ENCODE results near the gene FOXP4.

Gene FOXP4

DNA sequence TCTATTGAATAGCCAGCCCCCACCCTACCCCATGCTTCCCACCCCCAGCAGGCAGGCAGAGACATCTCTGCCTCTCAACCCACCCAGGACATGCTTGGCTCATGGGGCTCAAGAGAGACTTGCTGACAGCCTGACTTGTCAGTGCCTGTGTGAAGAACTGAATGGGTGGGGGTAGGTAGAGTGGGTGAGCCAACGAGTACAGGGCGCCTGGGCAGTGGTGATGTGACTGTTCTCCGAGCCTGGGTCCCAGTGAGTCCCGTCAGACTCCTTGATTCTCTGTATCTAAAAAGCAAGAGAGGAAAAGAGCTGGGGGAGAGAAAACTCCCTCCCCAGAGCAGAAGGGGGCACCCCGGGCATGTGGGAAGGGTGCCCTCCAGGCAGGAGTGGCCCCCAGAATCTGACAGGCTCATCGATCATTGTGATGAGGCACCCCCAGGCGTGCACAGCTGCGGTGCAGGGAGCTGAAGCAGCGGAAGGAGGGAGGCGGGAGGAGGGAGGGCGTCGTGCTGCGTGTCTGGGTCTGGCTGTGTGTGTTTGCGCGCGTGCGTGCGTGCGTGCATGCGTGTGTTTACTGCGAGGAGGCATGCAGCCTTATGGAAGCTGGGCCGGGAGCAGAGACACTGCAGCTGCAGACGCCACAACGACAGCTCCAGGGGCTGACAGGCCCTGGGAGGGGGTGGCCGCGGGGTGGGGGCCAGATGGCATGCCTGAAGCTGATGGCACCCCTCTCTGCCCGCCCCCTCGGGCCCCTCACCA is 40.2 kb downstream of the FOXP4 start:
- DNase-seq = no peak

DNA sequence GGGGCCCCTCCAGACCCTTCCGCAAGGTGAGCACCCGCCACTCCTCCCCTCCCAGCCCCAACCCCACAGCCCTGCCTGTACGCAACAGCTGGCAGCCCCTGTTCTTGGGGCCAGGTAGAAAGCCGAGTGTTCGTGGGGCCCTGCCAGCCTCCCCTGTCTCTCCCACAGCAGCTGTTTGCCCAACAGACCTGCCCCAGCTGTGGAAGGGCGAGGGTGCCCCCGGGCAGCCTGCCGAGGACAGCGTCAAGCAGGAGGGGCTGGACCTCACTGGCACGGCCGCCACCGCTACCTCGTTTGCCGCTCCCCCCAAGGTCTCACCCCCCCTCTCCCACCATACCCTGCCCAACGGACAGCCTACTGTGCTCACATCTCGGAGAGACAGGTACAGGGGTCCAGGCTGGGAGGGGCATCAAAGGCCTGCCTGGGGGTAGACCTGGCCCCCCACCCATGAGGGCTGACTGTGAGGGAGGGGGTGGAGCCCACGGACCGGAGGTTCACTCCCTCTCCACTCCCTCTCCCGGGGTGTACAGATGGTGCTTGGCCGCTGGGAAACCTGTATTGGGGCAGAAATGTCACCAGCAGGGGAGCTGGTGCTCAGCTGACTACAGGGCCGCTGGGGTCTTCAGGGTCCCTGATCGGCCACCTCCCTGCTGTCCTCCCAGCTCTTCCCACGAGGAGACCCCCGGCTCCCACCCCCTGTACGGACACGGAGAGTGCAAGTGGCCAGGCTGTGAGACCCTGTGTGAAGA is 41.1 kb downstream of the FOXP4 start:
- DNase-seq = no peak

DNA sequence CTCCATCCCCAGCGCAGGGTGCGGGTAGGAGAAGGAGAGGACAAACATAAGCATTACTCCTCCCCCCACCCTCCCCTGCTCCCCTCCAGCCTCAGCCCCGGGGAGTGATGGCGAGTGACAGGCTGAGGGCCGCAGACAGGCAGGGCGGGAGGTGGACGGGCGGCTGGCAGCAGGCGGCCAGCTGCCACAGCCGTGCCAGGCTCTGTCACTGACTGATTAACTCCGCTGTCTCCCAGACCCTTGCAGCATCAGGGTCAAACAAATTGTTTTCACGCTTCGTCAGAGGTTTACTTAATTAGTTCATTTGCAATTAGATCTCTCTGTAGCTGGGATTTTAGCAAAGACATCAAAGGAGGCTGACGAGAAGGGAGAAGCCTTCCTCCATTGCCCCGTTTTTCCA is 41.9 kb downstream of the FOXP4 start:
- no peak for DNase-seq

DNA sequence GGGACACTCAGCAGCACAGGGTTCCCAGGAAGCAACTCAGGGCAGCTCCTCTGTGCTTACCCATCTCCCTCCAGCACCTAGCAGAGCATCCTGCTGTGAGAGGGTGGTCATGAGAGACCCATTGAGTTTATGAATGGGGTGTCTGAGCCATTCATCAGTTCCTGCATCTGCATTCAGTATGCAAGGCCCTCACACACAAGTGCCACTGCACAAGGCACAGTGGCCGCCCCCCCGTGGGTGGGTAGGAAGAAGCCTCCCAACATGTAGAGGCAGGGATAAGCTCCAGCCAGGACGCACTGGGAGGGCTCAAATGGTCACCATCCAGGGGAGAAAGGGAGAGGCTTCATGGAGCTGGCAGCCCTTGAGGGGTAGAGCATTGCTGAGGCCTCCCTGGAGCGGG is 43.0 kb downstream of the FOXP4 start:
- no peak for DNase-seq

DNA sequence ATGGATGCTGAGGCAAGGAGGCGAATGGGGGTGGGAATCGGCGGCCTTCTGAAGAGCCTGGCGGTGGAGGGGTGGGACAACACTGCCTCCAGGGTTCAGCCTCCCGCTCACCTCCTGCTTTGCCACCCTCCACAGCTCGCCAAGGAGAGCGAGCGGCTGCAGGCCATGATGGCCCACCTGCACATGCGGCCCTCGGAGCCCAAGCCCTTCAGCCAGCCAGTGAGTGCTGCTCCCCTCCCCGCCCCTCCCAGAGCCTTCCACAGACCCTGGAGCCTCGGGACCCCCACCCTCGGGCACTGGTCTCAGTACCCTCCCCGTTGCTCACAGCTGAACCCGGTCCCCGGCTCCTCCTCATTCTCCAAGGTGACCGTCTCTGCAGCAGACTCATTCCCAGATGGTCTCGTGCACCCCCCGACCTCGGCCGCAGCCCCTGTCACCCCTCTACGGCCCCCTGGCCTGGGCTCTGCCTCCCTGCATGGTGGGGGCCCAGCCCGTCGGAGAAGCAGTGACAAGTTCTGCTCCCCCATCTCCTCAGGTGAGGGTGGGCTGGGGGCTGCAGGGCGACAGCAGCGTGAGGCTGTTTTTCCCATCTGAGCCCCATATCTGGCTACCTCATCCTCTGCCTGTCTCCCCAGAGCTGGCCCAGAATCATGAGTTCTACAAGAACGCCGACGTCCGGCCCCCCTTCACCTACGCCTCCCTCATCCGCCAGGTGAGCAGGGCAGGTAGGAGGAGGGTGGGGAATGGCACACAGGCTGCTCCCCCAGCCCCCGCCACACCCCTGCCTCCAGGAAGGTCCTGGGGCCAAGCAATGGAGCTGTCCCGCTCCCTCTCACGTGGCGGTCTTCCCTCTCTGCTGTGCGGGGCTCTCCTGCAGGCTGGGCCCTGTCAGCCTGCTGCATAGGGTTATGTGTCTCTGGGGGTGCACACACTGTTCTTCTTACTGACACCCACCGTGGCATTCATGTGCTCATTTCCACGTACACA is 43.7 kb downstream of the FOXP4 start:
- no peak for DNase-seq

DNA sequence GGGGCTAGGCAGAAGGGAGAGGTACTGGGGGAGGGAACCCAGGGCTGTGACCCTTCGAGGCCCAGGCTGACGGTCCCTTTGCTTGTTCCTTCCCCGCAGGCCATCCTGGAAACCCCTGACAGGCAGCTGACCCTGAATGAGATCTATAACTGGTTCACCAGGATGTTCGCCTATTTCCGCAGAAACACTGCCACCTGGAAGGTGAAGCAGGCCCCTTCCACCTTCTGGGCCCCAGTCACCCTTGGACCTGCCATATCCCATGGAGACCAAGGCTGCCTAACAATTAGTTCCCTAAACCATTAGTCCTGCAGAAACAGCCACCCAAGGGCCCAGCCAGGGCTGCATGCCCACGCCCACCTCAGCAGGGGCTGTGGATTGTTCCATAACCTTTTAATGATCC is 44.9 kb downstream of the FOXP4 start:
- DNase-seq = no peak

DNA sequence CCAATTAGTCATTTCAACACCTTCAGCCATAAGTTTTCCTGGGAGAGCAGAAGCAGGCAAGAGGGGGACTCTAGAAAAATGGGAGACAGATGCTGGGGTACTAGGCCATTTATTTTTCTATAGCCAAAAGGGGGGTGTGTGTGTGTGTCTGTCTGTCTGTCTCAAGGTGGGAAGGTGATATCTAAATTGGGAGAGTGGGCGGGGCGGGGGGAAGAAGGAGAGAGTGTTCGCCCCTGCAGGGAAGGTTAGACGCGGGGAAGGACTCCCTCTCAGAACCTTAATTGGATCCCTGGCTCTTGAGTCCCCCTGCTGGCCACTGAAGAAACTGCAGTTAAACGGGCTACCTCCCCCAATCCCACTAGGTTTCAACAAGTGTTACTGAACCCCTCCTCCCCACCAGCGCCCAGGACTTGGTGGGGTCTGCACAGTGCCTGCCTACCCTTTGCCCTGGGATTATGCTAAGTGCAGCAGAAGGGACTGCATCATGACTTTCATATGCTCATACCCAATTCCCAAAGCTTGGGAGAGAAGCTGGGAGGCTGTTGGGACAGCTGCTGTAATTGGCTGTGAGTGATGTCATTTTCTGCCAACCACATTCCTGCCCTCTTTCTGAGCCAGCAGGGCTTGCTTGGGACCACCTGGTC is 45.8 kb downstream of the FOXP4 start:
- DNase-seq = peak; percentile 62

DNA sequence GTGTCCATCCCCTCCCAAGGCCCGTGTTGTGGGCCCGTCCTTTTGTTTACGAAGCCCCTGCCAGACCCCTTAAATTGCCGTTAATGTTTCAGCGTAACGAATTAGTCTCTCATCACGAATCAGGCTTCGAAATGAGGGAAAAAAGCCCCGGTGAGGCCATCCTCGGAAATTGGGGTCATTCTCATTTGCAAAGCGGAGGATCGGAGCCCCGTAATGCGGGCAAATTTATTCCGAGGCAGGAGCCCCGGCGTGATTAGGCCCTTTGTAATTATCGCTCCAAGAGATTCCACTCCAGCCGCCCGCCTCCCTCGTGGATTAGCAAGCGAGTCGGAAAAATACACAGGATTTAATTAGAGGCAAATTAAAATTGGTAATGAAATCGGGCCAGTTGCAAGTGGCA is 47.2 kb downstream of the FOXP4 start:
- no peak for DNase-seq

DNA sequence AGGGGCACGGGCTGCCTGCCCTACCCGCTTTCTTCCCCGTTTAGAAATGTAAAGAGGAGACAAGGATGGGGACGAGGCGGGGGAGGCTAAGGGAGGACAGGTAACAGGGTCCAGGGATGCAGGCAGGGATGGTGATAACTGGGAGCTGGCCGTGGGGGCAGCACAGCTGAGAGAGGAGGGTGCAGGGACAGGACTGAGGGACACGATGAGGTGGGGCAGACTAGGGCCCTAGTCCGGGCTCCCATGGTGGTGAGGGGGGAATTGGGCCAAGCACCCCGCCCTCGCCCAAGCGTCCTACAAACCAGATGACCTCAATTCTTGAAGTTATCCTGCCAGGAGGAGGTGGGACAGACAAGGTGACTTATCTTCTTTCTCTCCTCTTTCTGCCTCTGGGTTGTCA is 47.7 kb downstream of the FOXP4 start:
- DNase-seq = no peak

DNA sequence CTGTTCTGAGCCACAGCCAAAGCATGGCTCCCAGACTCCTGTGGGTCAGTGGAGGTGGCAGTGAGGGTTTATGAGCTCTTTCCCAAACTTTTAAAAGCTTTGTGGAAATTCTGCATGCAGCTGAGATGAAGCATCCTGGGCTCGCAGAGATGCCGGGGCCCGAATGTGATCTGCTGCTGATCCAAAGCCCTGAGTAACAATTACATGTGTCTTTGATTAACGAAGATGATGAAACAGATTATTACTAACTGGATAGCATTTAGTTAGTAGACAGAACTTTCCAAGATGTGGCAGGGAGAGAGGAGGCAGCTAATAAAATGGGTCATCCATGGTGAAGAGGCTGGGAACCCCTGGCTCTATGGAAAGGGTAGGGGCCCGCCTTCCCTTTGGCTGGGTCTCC is 48.1 kb downstream of the FOXP4 start:
- DNase-seq = no peak

DNA sequence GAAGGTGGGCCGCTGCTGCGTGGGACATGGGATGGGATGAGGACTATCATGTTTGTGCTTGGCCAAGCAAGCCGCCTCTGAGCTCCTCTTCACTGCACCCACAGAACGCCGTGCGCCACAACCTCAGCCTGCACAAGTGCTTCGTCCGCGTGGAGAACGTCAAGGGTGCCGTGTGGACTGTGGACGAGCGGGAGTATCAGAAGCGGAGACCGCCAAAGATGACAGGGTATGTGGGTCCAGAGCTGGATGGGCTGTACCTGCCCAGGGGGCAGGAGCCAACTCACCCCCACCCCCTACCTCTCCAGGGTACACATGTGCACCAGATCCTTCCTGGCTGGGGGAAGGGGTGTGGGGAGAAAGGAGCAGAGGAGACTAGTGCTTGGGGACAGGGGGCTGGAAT is 48.6 kb downstream of the FOXP4 start:
- DNase-seq = no peak

DNA sequence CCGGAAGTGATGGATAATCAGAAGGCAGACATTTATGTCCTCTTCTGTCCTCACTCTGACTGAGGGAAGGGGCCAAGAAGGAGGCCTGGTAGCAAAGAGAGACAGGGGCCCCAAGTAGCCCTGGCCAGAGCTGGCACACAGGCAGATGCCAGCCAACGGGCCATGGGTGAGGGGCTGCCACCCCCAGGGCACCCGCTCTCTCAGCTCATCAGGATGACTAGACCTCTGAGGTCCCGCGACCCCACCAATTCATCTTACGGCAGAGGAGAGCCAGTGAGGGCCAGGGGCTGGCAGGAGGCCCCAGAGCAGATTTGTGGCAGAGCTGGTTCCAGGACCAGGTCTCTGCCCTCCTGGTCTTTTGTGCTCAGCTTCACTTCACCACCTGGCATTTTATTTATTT is 49.0 kb downstream of the FOXP4 start:
- no peak for DNase-seq

DNA sequence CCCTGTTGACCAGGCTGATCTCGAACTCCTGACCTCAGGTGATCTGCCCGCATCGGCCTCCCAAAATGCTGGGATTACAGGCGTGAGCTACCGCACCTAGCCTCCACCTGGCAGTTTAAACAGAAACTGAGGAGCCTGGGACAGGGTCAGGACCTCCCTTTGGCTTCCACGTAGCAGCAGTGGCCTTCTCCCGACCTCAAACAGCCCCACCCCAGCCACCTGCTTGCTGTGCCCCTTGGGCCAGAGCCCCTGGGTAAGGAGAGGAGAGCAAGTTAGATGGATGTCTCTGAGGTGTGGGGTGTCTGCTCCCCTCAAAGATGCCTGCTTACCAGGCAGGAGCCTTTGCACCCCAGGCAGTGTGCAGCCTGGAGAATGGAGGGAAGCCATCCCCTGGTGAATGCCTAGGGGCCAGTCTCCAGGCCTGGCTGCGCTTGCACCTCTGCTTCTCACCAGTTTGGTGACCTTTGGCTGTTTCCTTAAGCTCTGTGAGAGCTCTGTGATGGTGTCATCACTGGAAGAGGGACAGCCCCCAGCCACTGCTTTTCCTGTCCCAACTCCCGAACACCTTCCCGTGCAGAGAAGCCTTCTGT is 50.0 kb downstream of the FOXP4 start:
- DNase-seq = no peak

DNA sequence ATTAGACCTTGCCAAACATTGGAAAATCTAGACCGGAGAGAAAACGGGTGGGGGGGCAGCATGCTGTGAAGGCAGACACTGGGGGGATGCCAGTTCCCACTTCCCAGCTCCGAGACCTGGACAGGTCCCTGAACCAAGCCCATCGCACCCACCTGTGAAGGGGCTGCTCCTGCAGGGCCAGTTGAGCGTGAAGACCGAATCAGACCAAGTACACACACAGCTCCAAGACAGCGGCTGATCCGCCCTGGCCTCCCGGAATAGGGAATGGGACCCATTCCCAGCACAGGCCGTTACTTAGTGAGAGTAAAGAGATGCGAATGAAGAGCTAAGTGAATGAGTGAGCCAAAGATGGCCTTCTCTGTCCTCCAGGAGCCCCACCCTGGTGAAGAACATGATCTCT is 50.6 kb downstream of the FOXP4 start:
- DNase-seq = no peak

DNA sequence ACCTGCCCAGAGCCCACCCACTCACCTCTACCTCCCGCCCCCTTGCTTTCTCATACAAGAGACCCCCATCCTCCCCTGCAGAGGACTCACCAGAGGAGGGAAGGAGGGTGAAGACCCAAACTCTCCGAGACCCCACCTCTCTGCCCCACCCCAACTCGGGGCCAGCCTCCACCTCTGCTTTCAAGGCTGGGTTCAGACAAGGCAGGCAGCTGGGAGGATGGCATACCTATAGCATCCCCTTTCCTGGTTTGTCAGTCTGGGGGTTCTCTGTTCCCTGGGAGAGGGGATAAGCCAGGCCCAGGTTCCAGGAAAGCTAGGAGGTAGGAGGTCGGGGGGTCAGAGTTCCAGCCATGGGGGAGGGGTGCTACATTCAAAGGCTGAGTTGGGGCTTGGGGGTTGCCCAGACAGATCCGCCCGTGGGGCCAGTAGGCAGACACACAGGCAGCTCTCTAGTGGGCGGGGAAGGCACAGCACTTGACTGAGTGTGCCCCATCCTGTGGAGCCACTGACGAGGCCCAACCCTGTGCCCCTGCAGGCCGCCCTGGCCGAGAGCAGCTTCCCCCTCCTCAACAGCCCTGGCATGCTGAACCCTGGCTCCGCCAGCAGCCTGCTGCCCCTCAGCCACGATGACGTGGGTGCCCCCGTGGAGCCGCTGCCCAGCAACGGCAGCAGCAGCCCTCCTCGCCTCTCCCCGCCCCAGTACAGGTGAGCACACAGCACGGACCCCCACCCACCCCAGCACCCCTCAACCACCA is 51.2 kb downstream of the FOXP4 start:
- DNase-seq = no peak

DNA sequence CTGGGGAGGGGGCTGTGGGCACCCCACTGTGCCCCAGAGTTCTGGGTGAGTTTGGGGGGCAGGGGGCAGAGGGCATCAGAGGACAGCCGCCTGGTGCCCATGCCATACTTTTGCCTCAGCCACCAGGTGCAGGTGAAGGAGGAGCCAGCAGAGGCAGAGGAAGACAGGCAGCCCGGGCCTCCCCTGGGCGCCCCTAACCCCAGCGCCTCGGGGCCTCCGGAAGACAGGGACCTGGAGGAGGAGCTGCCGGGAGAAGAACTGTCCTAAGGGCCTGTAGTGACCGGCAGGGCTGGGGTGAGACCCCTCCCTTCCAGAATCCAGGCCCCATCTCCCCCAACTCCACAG is 52.5 kb downstream of the FOXP4 start:
- no peak for DNase-seq

DNA sequence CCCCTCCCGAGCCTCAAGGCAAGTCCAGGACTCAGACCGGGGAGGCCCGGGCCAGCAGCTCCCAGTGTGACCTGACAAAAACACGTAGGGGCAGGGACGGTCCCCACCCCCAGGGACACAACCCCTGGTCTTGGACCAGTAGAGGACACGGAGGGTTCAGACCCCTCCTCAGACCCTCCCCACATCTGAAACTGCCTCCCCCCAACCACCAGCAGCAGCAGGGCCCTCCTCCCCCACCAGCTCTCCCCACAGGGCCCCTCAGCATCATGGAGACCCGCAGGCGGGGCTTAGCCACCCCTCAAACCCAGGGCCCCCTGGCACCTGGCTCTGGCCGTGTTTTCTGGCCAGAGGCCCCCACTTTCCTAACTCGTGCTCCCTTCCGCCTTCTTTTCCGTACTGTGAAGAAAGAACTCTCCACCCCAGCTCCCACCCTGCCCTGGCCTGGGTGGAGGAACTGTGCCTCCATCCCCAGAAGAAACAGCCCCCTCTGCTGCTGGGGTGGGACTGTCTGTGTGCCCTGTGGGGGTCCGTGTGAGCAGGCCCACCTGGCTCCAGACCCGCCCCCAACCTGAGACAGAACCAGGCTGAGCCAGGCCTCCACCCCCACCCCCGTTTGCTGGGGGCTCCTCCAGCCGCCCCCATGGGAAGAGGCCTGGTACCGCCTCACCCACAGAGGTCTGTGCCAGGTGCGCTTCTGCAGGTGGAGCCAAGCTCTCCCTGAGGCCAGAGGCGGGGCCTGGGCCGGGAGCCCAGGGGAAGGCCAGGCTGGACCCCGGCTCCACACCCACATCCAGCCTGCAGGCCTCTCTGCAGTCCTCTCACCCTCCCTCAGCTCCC is 53.1 kb downstream of the FOXP4 start:
- DNase-seq = no peak

DNA sequence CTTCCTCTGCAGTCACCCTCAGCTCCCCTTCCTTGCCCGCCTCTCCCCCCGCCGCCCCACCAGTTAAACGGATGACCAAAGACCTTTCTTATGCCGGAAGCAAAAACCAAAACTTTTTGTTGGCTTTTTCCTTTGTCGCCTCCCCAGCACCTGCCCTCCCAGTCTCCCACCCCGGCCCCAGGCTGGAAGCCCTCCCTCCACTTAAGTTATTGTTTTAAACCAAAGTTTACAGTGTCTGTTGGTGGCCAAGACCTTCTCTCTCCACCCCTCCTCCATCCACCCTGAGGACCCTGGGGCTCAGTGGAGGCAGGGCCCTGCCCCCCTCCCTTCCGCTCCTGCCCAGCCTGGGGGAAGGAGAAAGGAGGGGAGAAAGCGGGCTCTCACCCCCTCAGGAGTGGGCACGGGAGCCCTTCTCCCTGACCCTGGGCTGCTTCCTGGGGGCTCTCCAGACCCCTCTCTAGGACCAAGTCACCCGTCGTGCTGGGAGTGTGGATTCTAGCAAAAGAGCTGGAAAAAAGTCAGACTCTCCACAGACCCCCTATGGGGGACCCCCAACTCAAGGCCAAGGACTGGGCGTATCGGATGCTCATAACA is 53.8 kb downstream of the FOXP4 start:
- no peak for DNase-seq

DNA sequence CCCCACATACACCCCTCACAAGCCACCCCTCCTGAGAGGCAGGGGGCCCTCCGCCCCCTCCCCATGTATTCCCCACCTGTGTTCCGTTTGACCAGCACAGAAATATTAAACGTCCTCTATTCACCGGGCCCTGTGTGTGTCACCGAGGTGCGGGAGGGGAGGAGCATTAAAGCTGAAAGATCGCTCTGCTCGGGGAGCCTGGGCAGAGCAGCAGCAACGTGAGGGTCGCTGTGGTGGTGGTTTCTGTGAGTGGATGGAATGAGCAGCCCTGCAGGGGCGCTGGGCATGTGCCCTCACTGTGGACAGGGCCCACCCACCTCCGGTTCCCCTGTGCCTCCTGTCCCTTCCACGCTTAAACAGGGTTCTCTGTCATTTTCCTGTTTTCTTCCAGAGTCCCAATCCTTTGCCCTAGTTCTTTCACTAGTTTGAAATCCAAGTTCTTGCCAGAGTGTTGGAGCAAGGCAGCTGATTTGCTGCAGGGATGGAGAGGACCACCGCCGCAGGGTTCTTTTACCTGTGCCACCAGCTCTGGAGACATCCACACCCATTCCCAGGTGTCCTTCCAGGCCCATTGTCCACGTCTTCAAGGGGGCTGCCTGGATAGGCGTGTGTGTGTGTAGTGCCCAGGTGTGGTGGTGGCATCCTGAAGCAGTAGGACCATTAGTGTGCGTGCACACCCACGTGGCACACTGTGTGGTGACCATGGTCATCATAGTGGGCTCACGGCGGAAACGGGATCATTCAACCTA is 54.5 kb downstream of the FOXP4 start:
- DNase-seq = no peak

DNA sequence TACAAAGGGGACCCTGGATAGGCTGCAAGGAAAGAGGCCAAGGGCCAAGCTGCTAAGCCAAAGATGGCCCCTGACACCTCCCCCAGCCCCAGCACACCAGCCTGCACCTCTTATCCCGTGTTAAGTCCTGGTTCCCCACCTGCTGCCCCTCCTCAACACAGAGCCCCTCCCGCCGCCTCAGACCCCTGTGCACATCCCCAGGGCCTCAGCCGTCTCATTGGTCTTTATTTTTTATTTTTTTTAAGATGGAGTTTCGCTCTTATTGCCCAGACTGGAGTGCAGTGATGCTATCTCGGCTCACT is 55.0 kb downstream of the FOXP4 start:
- DNase-seq = no peak

Data from CD4-positive, alpha-beta T cell treated with Interferon gamma for 1 hour (primary cell).